Endothelial cell (in vitro differentiated cells): ENCODE measurements around the gene TRAPPC10. TPM values are rescaled to one million over a fixed set of nuclear protein-coding genes. Genes with fewer than 3 reads are reported as not detected.

Source experiments
- DNase-seq: peaks from one replicate; pipeline ENCODE4 v3.0.0; 2021; ENCODE audit warnings: low spot score
- H3K27ac Mint-ChIP-seq: one replicate; pipeline ENCODE4 v1.8.0; 2021; ENCODE audit warnings: mixed read lengths, inconsistent platforms; ENCODE audit not compliant: unreplicated experiment
- H3K27me3 Mint-ChIP-seq: one replicate; pipeline ENCODE4 v1.8.0; 2021; ENCODE audit warnings: mild to moderate bottlenecking, moderate library complexity, mixed read lengths, inconsistent platforms; ENCODE audit not compliant: unreplicated experiment
- H3K36me3 Mint-ChIP-seq: one replicate; pipeline ENCODE4 v1.8.0; 2021; ENCODE audit warnings: mild to moderate bottlenecking, low read depth, mixed read lengths, inconsistent platforms; ENCODE audit not compliant: unreplicated experiment
- H3K4me1 Mint-ChIP-seq: one replicate; pipeline ENCODE4 v1.8.0; 2021; ENCODE audit warnings: mild to moderate bottlenecking, mixed read lengths, inconsistent platforms; ENCODE audit not compliant: unreplicated experiment
- H3K4me3 Mint-ChIP-seq: one replicate; pipeline ENCODE4 v1.8.0; 2021; ENCODE audit warnings: mild to moderate bottlenecking, mixed read lengths, inconsistent platforms; ENCODE audit not compliant: unreplicated experiment
- H3K9me3 Mint-ChIP-seq: one replicate; pipeline ENCODE4 v1.8.0; 2021; ENCODE audit warnings: mixed read lengths, inconsistent platforms; ENCODE audit not compliant: unreplicated experiment
- total RNA-seq: library from RNA; stranded (reverse); fragmentation: NEBNext Ultra II Directional; extraction: Animal tissue kit (Norgen Biotek cat#: 25700); gene quantifications from one replicate; pipeline ENCODE4 v1.2.1, GENCODE V29; 2021; ENCODE audit not compliant: unreplicated experiment
- TF ChIP-seq, protein P1 (sequence below): fragments of 200-600 bp; sonication (generic); IDR thresholded peaks from one replicate; pipeline ENCODE4 v1.5.0; 2021; ENCODE audit warnings: antibody characterized with exemption; ENCODE audit not compliant: unreplicated experiment

TRAPPC10 gene
- total RNA-seq, 1 donor from 2014 or later = 28.4 TPM

DNA sequence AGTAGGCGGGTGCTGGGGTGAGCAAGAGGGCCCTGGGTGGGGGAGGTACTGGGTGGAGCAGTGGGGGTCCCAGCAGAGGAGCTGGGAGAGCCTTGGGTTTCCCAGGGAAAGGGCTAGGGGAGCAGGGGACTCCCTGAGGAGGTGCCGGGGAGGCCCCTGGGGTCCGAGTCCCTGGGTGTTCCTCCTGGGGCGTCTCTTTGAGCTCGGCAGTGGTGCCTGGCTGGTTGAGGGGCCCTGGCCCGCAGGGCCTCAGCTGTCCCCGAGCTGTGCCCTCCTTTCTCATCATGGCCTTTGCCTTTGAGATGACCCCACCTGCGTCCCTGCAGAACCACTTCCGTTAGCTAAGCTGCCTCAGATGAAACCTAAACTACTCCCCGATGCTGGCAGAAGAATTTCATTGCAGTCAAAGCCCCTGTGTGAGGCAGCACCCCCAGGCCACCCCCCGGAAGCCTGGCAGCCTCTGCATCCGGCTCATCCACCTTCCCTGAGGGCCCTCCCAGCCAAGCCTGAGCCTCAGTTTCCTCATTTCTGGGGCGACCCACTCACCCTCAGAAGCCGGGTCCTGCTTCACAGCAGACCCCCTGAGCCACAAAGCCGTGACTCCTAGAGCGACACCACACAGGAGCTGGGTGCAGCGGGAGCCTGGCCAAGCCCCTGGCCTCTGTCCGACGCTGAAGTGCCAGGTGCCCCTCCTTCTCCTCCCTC lies 43.5 kb upstream of the TRAPPC10 start:
- H3K36me3 Mint-ChIP-seq = peaks cover 4% of the 10 kb centered on the region

DNA sequence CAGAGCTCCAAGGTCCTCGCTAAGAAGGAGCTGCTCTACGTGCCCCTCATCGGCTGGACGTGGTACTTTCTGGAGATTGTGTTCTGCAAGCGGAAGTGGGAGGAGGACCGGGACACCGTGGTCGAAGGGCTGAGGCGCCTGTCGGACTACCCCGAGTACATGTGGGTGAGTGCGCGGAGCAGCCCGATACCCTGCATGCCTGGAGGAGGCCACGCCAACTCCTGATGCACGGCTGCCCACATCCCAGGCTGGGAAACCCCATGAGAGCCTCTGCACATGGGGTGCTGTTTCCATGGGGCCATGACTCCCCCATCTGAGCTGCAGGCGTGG lies 43.0 kb upstream of the TRAPPC10 start:
- TF ChIP-seq, protein P1, sequence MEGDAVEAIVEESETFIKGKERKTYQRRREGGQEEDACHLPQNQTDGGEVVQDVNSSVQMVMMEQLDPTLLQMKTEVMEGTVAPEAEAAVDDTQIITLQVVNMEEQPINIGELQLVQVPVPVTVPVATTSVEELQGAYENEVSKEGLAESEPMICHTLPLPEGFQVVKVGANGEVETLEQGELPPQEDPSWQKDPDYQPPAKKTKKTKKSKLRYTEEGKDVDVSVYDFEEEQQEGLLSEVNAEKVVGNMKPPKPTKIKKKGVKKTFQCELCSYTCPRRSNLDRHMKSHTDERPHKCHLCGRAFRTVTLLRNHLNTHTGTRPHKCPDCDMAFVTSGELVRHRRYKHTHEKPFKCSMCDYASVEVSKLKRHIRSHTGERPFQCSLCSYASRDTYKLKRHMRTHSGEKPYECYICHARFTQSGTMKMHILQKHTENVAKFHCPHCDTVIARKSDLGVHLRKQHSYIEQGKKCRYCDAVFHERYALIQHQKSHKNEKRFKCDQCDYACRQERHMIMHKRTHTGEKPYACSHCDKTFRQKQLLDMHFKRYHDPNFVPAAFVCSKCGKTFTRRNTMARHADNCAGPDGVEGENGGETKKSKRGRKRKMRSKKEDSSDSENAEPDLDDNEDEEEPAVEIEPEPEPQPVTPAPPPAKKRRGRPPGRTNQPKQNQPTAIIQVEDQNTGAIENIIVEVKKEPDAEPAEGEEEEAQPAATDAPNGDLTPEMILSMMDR = no peak
- Mint-ChIP-seq H3K4me3 (no peak overlapping the region), H3K27me3 (peaks cover 3% of the 10 kb centered on the region), H3K27ac (no peak overlapping the region), H3K4me1 (no peaks in the 10 kb centered on the region), H3K36me3 (peaks cover 5% of the 10 kb centered on the region), H3K9me3 (no peaks in the 10 kb centered on the region)
- no peak for DNase-seq

More for the DNA sequence above, 43.5 kb upstream of the TRAPPC10 start:
- Mint-ChIP-seq H3K9me3 (no peaks in the 10 kb centered on the region), H3K4me3 (no peak overlapping the region), H3K27ac (no peak overlapping the region), H3K4me1 (no peaks in the 10 kb centered on the region), H3K27me3 (peaks cover 3% of the 10 kb centered on the region)
- DNase-seq = no peak
- TF ChIP-seq, protein P1 = no peak

DNA sequence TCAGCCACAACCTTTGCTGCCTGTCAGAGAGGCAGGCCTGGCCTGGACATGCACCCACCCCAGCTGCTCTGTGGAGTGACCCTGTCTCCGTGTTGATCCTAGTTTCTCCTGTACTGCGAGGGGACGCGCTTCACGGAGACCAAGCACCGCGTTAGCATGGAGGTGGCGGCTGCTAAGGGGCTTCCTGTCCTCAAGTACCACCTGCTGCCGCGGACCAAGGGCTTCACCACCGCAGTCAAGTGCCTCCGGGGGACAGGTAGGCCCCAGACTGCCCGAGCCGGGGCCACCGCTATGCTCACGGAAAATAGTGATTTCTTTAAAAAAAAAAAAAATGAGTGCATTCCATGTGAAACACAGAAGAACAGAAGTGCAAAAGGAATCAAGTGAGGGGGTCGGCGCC lies 41.6 kb upstream of the TRAPPC10 start:
- H3K27ac Mint-ChIP-seq = no peak overlapping the region
- TF ChIP-seq, protein P1 = no peak
- no peaks in the 10 kb centered on the region for H3K4me1 Mint-ChIP-seq
- H3K9me3 Mint-ChIP-seq = no peaks in the 10 kb centered on the region
- H3K27me3 Mint-ChIP-seq = peaks cover 8% of the 10 kb centered on the region
- H3K36me3 Mint-ChIP-seq = peaks cover 9% of the 10 kb centered on the region
- DNase-seq = no peak
- H3K4me3 Mint-ChIP-seq = no peak overlapping the region

DNA sequence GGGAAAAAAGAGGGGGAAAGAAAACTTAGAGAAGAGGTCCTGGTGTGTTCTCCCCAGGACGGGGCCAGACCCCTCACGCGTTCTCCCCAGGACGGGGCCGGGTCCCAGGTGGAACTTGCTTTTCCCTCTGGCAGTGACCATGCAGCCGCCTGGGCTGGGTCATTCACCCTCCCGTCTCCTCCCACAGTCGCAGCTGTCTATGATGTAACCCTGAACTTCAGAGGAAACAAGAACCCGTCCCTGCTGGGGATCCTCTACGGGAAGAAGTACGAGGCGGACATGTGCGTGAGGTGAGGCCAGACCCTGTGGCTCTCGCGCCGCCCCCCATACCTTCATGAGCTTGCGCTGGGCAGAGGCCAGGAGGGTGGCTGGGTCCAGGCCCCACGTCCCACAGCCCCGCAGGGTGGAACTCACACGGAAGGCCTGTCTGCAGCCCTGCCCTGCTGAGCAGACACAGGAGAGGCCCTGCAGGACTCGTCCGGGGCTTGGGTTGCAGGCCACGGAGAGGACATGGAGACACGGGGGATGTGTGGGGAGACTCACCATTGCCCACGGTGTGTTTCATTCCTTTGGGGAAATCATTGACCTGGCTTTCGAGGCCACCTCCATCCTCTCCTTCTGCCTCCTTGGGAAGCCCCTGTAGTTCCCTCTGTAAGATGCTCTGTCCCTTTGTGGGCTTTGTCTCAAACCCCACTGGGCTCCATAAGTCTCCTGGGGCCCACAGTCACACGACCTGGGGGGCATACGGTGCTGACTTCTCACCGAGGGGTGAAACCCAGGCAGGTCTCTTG lies 40.7 kb upstream of the TRAPPC10 start:
- peaks cover 9% of the 10 kb centered on the region for H3K36me3 Mint-ChIP-seq

More for the DNA sequence above, 40.7 kb upstream of the TRAPPC10 start:
- Mint-ChIP-seq H3K4me3 (no peak overlapping the region), H3K27ac (no peak overlapping the region), H3K9me3 (no peaks in the 10 kb centered on the region), H3K27me3 (peaks cover 8% of the 10 kb centered on the region), H3K4me1 (no peaks in the 10 kb centered on the region)
- TF ChIP-seq, protein P1 = no peak
- no peak for DNase-seq
